ENCODE results near the gene CYCS.

DNA sequence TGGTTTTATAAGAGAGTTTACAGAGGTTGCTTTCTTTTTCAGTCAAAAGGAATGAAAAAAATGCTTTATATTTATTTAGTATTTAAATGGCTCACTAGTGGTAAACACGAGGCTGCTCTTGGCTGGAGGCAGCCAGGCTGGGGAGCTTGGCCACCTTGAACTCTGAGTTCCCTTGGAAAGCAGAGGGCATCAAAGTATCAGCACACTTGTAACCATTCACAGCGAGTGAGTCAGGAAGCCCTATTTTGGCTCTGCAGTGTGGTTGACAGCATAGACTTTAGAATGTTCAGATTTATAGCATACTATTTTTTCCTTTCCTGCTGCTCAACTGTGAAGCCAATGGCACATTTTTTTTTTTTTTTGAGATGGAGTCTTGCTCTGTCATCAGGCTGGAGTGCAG, 51.6 kb downstream of the CYCS start:
- TF ChIP-seq POLR2A (IDR thresholded peaks at IDR 0.05; ENCODE audit: low read length) (no peak), GATA1 (IDR thresholded peaks at IDR 0.05; ENCODE audit: low read depth, low read length) (no peak)
